ENCODE data around the gene NCR2. TPM values are rescaled to one million over a fixed set of nuclear protein-coding genes. Genes with fewer than 3 reads are reported as not detected.

The NCR2 gene
- total RNA-seq, 1 experiment from 2014 or later: not detected

GRCh38 chr6:41366150-41366549 is 30.7 kb downstream of the NCR2 start:
- no peak overlapping the region for H2BK12ac ChIP-seq (ENCODE audit: insufficient read length, low read depth, low read length)
- H3K18ac ChIP-seq (ENCODE audit: insufficient read length, low read depth, low read length): no peak overlapping the region
- no peak overlapping the region for H3K4ac ChIP-seq (ENCODE audit: low read depth, low read length)
- no peak overlapping the region for H4K8ac ChIP-seq (replicated peaks; ENCODE audit: insufficient read length, low read depth, low read length)
- H3K27ac ChIP-seq (ENCODE audit: insufficient read length, low read depth, low read length): no peak overlapping the region
- H3K23me2 ChIP-seq (ENCODE audit: insufficient read length, low read depth, low read length, poor library complexity, severe bottlenecking): peaks cover 3% of the 10 kb centered on the region
- H2BK5ac ChIP-seq (ENCODE audit: insufficient read length, low read length): no peak overlapping the region
- no peaks in the 10 kb centered on the region for H3K79me1 ChIP-seq (ENCODE audit: insufficient read depth, low read depth, low read length, poor library complexity, severe bottlenecking)
- no peak overlapping the region for H4K5ac ChIP-seq (ENCODE audit: insufficient read length, low read depth, low read length)
- H3K9me3 Mint-ChIP-seq: peaks cover 6 to 16% of the 10 kb centered on the region in 2 experiments
- no peaks in the 10 kb centered on the region; a peak in 1 of 7 replicates for H3K36me3 Mint-ChIP-seq (ENCODE audit: insufficient read depth in 1 of 3, low read depth in 3 of 3)
- no peak overlapping the region for H3K23ac ChIP-seq (ENCODE audit: insufficient read length, low read depth, low read length)
- no peak overlapping the region for H2BK120ac ChIP-seq (ENCODE audit: low read depth, low read length, poor library complexity, severe bottlenecking)
- no peak for TF ChIP-seq CTCF (conservative IDR thresholded peaks at IDR 0.05)
- no peak overlapping the region for H2AFZ ChIP-seq (ENCODE audit: low read length)
- H3K9ac ChIP-seq (ENCODE audit: extremely low read depth, insufficient read length, low read length): no peak overlapping the region
- H4K91ac ChIP-seq (ENCODE audit: insufficient read length, low read depth, low read length): no peak overlapping the region
- no peak overlapping the region for H3K56ac ChIP-seq (ENCODE audit: insufficient read length, low read depth, low read length)
- H3K4me1 ChIP-seq (ENCODE audit: insufficient read depth, low read length): no peaks in the 10 kb centered on the region; the same call in 1 of the 2 replicates
- H3K14ac ChIP-seq (ENCODE audit: insufficient read depth, low read length): no peak overlapping the region
- H3K9me3 ChIP-seq (ENCODE audit: control insufficient read depth, low read depth, low read length): no peaks in the 10 kb centered on the region
- no peak overlapping the region for H3K4me2 ChIP-seq (ENCODE audit: insufficient read depth, insufficient read length, low read length)
- H4K20me1 ChIP-seq (ENCODE audit: control insufficient read depth, insufficient read depth, insufficient read length): no peaks in the 10 kb centered on the region
- no peak overlapping the region for H3K27ac Mint-ChIP-seq
- DNase-seq: no peak
- no peak overlapping the region for H2BK15ac ChIP-seq (ENCODE audit: low read depth, low read length)
- WGBS (ENCODE audit: extremely low coverage, insufficient read length, low lambda C conversion rate): no CpG with 5 or more reads among the region's 7 CpGs
- H3K4me1 Mint-ChIP-seq: peaks cover 7 to 18% of the 10 kb centered on the region in 2 experiments
- no peak overlapping the region for H2BK20ac ChIP-seq (ENCODE audit: low read depth, low read length, poor library complexity, severe bottlenecking)
- H3K4me3 Mint-ChIP-seq: no peak overlapping the region
- H3K79me2 ChIP-seq (ENCODE audit: insufficient read depth, low read length): no peaks in the 10 kb centered on the region
- H3K27me3 Mint-ChIP-seq (ENCODE audit: low read depth): peaks cover 88% of the 10 kb centered on the region
- H2AK5ac ChIP-seq (ENCODE audit: insufficient read length, low read length): no peak overlapping the region
- H3T11ph ChIP-seq (ENCODE audit: low read length): no peak overlapping the region
- H3K27me3 ChIP-seq (ENCODE audit: insufficient read depth, low read length): peaks cover 24% of the 10 kb centered on the region

Measured in H9 (cell line).